Keratinocyte (primary cell): ENCODE measurements around the gene CHST13. TPM values are rescaled to one million over a fixed set of nuclear protein-coding genes. Genes with fewer than 3 reads are reported as not detected.

Source experiments
- DNase-seq: peaks from one replicate; pipeline ENCODE4 v3.0.0-alpha.2; 2011; ENCODE audit warnings: low read depth, missing footprints, low spot score
- FAIRE-seq: peaks from 2 replicates; lab custom pipeline; 2011; peaks lifted over from hg19 to GRCh38; lab: Jason Lieb, UNC
- H2AFZ ChIP-seq: 2 replicates; pipeline ENCODE4 v1.6.0; 2012; ENCODE audit warnings: low read length, control low read depth, inconsistent platforms; ENCODE audit not compliant: control insufficient read depth
- H3K27ac ChIP-seq: 2 replicates; pipeline ENCODE4 v1.5.1; 2011; ENCODE audit warnings: low read length; ENCODE audit not compliant: control insufficient read depth, insufficient read depth
- H3K27me3 ChIP-seq: 3 replicates; pipeline ENCODE4 v1.6.0; 2011; ENCODE audit warnings: low read length; ENCODE audit not compliant: control insufficient read depth, insufficient read depth; ENCODE audit errors: extremely low read depth
- H3K36me3 ChIP-seq, 2 experiments: 2 replicates in 1 of 2; 3 replicates in 1 of 2; pipeline ENCODE4 v1.5.1; 2011; ENCODE audit warnings: low read length in 2 of 2, mild to moderate bottlenecking in 1 of 2; ENCODE audit not compliant: control insufficient read depth in 2 of 2, insufficient read depth in 2 of 2; ENCODE audit errors: extremely low read depth in 1 of 2
- H3K4me1 ChIP-seq: 3 replicates; pipeline ENCODE4 v1.5.1; 2011; ENCODE audit warnings: low read length; ENCODE audit not compliant: control insufficient read depth, insufficient read depth; ENCODE audit errors: extremely low read depth
- H3K4me2 ChIP-seq: 3 replicates; pipeline ENCODE4 v1.6.0; 2011; ENCODE audit warnings: low read depth, low read length; ENCODE audit not compliant: control insufficient read depth, insufficient read depth; ENCODE audit errors: extremely low read depth
- H3K4me3 ChIP-seq, 3 experiments: fragments of 200-600 bp in 1 of 3; sonication (generic) in 1 of 3; 2 replicates in 2 of 3; 3 replicates in 1 of 3; pipeline ENCODE4 v1.5.1; 2011 to 2016; ENCODE audit warnings: low read length in 3 of 3, mild to moderate bottlenecking in 3 of 3, control low read depth in 2 of 3, inconsistent platforms in 1 of 3, low read depth in 1 of 3, mixed read lengths in 1 of 3, mixed run types in 1 of 3, moderate library complexity in 1 of 3; ENCODE audit not compliant: control insufficient read depth in 2 of 3, insufficient read depth in 2 of 3; ENCODE audit errors: extremely low read depth in 1 of 3
- H3K79me2 ChIP-seq: 2 replicates; pipeline ENCODE4 v1.6.0; 2012; ENCODE audit warnings: low read length; ENCODE audit not compliant: control insufficient read depth, insufficient read depth
- H3K9ac ChIP-seq: 3 replicates; pipeline ENCODE4 v1.6.0; 2011; ENCODE audit warnings: low read length; ENCODE audit not compliant: control insufficient read depth, insufficient read depth; ENCODE audit errors: extremely low read depth
- H3K9me1 ChIP-seq: 3 replicates; pipeline ENCODE4 v1.6.0; 2011; ENCODE audit warnings: low read length; ENCODE audit not compliant: control insufficient read depth, insufficient read depth; ENCODE audit errors: extremely low read depth
- H3K9me3 ChIP-seq: 2 replicates; pipeline ENCODE4 v1.5.1; 2012; ENCODE audit warnings: low read depth, low read length; ENCODE audit not compliant: control insufficient read depth
- H4K20me1 ChIP-seq: 3 replicates; pipeline ENCODE4 v1.6.0; 2011; ENCODE audit warnings: low read length; ENCODE audit not compliant: control insufficient read depth, insufficient read depth; ENCODE audit errors: extremely low read depth
- CTCF ChIP-seq, 3 experiments: IDR thresholded peaks in 1 of 3; conservative IDR thresholded peaks in 1 of 3; optimal IDR thresholded peaks in 1 of 3; 2 replicates in 2 of 3; 3 replicates in 1 of 3; pipeline versions ENCODE3 to v1.5.1; 2011; ENCODE audit warnings: low read length in 3 of 3, mild to moderate bottlenecking in 3 of 3, moderate library complexity in 2 of 3, control low read depth in 1 of 3, inconsistent platforms in 1 of 3; ENCODE audit not compliant: insufficient read depth in 2 of 3; ENCODE audit errors: extremely low read depth in 1 of 3
- EZH2 ChIP-seq: IDR thresholded peaks from one replicate; pipeline ENCODE4 v1.6.1; 2012; ENCODE audit warnings: inconsistent platforms, mild to moderate bottlenecking, low read length, moderate library complexity
- dilution Hi-C: fragments of 300-500 bp; cut with MboI; formaldehyde crosslinking; loops from one replicate; pipeline ENCODE4 v1.7.0; 2020; ENCODE audit warnings: low sequenced_read_pairs; ENCODE audit not compliant: extremely low pct_ligation_motif_present
- polyA plus RNA-seq, 5 experiments: library from polyadenylated mRNA; depleted of rRNA in 3 of 5; stranded (reverse) in 3 of 5; stranded (forward) in 1 of 5; unstranded in 1 of 5; fragments of >200 nt; gene quantifications; 1 replicate in 1 of 5; 2 replicates in 3 of 5; 3 replicates in 1 of 5; pipeline versions ENCODE4 v1.2.1 to v1.2.3, GENCODE V29; 2011 to 2012; ENCODE audit warnings: missing spikeins in 2 of 5, low read depth in 1 of 5, low replicate concordance in 1 of 5

Gene CHST13
- polyA plus RNA-seq, 1 donor (not counting 4 experiments of a cell fraction or from before 2014, with no cell fraction given), result not detected

DNA sequence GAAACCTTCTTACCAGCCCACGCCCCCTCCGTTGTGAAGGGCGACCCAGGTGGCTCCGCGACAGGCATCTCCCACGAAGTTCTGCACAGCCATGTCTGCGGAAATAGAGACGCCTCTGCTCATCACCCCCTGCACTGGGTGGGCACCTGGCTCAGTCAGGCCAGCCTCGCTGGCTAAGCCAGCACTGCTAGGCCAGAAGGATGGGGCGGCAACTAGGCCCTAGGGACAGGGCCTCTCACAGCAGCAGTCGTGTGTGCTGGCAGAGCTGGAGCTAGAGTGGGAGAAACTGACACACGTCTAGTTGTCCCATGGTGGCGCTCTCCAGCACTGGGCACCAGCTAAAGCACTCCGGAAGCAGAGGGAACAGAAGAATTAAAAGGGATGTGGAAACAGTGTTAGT, 35.8 kb upstream of the CHST13 start:
- FAIRE-seq, result no peak
- no peak for DNase-seq

DNA sequence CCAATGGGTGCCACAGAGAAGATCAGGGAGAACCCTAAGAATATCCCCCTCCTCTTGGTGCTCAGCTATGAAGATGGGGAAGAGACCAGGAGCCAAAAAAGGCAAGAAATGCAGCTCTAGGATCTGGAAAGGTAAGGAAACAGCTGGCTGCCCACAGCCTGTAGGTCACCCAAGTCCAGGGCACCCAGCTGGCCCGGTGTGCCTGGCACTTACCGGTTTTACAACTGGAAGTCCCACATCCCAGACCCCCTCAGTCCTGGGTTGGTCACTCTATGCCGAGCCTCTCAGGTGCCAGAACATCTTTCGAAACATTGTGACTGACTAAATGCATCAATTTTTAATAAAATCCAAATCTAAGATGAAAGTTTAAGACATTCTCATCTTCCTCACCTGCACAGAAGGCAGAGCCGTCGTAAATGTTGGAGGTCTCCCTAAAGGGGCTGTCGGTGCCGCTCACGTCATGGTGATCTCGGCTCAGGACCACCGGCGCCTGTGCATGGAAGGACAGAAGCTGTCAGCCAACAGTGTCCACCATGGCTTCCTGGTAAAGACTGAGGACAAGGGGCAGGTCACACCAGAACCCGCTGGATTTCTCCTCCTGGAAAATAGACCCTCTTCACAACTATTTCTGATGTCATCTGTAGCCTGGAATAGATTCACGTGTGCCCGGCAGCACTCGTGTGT, 34.9 kb upstream of the CHST13 start:
- no peak for TF ChIP-seq CTCF (optimal IDR thresholded peaks at IDR 0.05 in 1 of 3, IDR thresholded peaks at IDR 0.05 in 1 of 3, conservative IDR thresholded peaks at IDR 0.05 in 1 of 3; ENCODE audit: extremely low read depth in 1 of 3, insufficient read depth in 2 of 3, low read length in 3 of 3)
- no peak for TF ChIP-seq EZH2
- H3K4me2 ChIP-seq, result no peak overlapping the region
- dilution Hi-C loops, result no loop called here
- FAIRE-seq, result no peak
- H3K9me3 ChIP-seq, result no peaks in the 10 kb centered on the region
- H3K27ac ChIP-seq, result no peak overlapping the region
- H3K9me1 ChIP-seq, result no peaks in the 10 kb centered on the region
- no peaks in the 10 kb centered on the region for H3K79me2 ChIP-seq
- H3K27me3 ChIP-seq, result peaks cover 12% of the 10 kb centered on the region
- peaks cover 14% of the 10 kb centered on the region for H3K4me1 ChIP-seq
- H3K36me3 ChIP-seq, result no peaks in the 10 kb centered on the region
- no peaks in the 10 kb centered on the region for H4K20me1 ChIP-seq
- H3K4me3 ChIP-seq, result no peak overlapping the region
- DNase-seq, result no peak
- no peak overlapping the region for H3K9ac ChIP-seq
- no peak overlapping the region for H2AFZ ChIP-seq

More for the DNA sequence above, 35.8 kb upstream of the CHST13 start:
- Histone ChIP-seq H3K36me3 (no peaks in the 10 kb centered on the region), H3K4me1 (peaks cover 14% of the 10 kb centered on the region), H4K20me1 (no peaks in the 10 kb centered on the region), H3K9me3 (no peaks in the 10 kb centered on the region), H3K27ac (no peak overlapping the region), H3K9me1 (no peaks in the 10 kb centered on the region), H3K79me2 (no peaks in the 10 kb centered on the region), H3K4me2 (no peak overlapping the region), H3K4me3 (no peak overlapping the region), H2AFZ (no peak overlapping the region), H3K9ac (no peak overlapping the region), H3K27me3 (peaks cover 12% of the 10 kb centered on the region)
- TF ChIP-seq EZH2 (no peak), CTCF (optimal IDR thresholded peaks at IDR 0.05 in 1 of 3, IDR thresholded peaks at IDR 0.05 in 1 of 3, conservative IDR thresholded peaks at IDR 0.05 in 1 of 3; ENCODE audit: extremely low read depth in 1 of 3, insufficient read depth in 2 of 3, low read length in 3 of 3) (no peak)
- dilution Hi-C loops, result no loop called here
